GM23338 (cell line): ENCODE results near the gene CCDC183. TPM values are rescaled to one million over a fixed set of nuclear protein-coding genes. Genes with fewer than 3 reads are reported as not detected.

Experiments
- ATAC-seq: fragments of 200-7000 bp; cut with Tn5 transposase; 3 replicates; pipeline ENCODE4 v1.9.1; 2020
- DNase-seq: peaks from one replicate; pipeline ENCODE4 v3.0.0-alpha.2; 2015; ENCODE audit warnings: low spot score
- H2AFZ ChIP-seq: fragments of 200-600 bp; sonication (generic); 2 replicates; pipeline ENCODE4 v1.8.0; 2016; ENCODE audit warnings: antibody characterized with exemption, mild to moderate bottlenecking, moderate library complexity
- H3F3A ChIP-seq: fragments of 200-600 bp; sonication (generic); replicated peaks from 2 replicates; pipeline ENCODE4 v1.8.0; 2017; ENCODE audit warnings: antibody characterized with exemption, mixed run types, low read depth
- H3K27ac ChIP-seq: fragments of 200-600 bp; sonication (generic); 2 replicates; pipeline ENCODE4 v1.6.1; 2016; ENCODE audit warnings: low read depth
- H3K27me3 ChIP-seq: fragments of 200-600 bp; sonication (generic); 2 replicates; pipeline ENCODE4 v1.8.0; 2016; ENCODE audit warnings: mild to moderate bottlenecking, mixed run types, moderate library complexity; ENCODE audit not compliant: insufficient read depth
- H3K36me3 ChIP-seq: fragments of 200-600 bp; sonication (generic); 2 replicates; pipeline ENCODE4 v1.8.0; 2016; ENCODE audit warnings: mild to moderate bottlenecking; ENCODE audit not compliant: insufficient read depth
- H3K4me1 ChIP-seq: fragments of 200-600 bp; sonication (generic); 2 replicates; pipeline ENCODE4 v1.8.0; 2016; ENCODE audit warnings: mild to moderate bottlenecking, moderate library complexity; ENCODE audit not compliant: insufficient read depth
- H3K4me2 ChIP-seq: fragments of 200-600 bp; sonication (generic); 2 replicates; pipeline ENCODE4 v1.7.1; 2017; ENCODE audit warnings: mixed run types
- H3K4me3 ChIP-seq: fragments of 200-600 bp; sonication (generic); 2 replicates; pipeline ENCODE4 v1.6.1; 2016; ENCODE audit warnings: mixed run types
- H3K79me2 ChIP-seq: fragments of 200-600 bp; sonication (generic); replicated peaks from 2 replicates; pipeline ENCODE4 v1.8.0; 2017; ENCODE audit warnings: mild to moderate bottlenecking; ENCODE audit not compliant: insufficient read depth
- H3K9me2 ChIP-seq: fragments of 200-600 bp; sonication (generic); 2 replicates; pipeline ENCODE4 v1.8.0; 2017; ENCODE audit not compliant: insufficient read depth
- H4K20me1 ChIP-seq: fragments of 200-600 bp; sonication (generic); replicated peaks from 2 replicates; pipeline ENCODE4 v1.8.0; 2017; ENCODE audit warnings: mild to moderate bottlenecking; ENCODE audit not compliant: insufficient read depth
- H3K27ac Mint-ChIP-seq: 2 replicates; pipeline ENCODE4 v1.8.0; 2020; ENCODE audit warnings: inconsistent platforms, mild to moderate bottlenecking, moderate library complexity, mixed read lengths
- H3K27me3 Mint-ChIP-seq: 3 replicates; pipeline ENCODE4 v1.8.0; 2022; ENCODE audit warnings: low read depth, mild to moderate bottlenecking, moderate library complexity, mixed read lengths, inconsistent platforms; ENCODE audit not compliant: insufficient read depth, poor library complexity
- H3K36me3 Mint-ChIP-seq: 3 replicates; pipeline ENCODE4 v1.8.0; 2021; ENCODE audit warnings: low read depth, mild to moderate bottlenecking, inconsistent platforms, moderate library complexity, mixed read lengths
- H3K4me1 Mint-ChIP-seq: 3 replicates; pipeline ENCODE4 v1.8.0; 2020; ENCODE audit warnings: mild to moderate bottlenecking, inconsistent platforms, mixed read lengths
- H3K4me3 Mint-ChIP-seq: 3 replicates; pipeline ENCODE4 v1.8.0; 2021; ENCODE audit warnings: moderate library complexity, mild to moderate bottlenecking, inconsistent platforms, mixed read lengths
- H3K9me3 Mint-ChIP-seq: 3 replicates; pipeline ENCODE4 v1.8.0; 2020; ENCODE audit warnings: moderate library complexity, mild to moderate bottlenecking, inconsistent platforms, mixed read lengths
- CREB1 ChIP-seq: fragments of 250-450 bp; sonication (Bioruptor Pico); IDR thresholded peaks from 2 replicates; pipeline ENCODE4 v1.5.0; 2020; ENCODE audit warnings: low read depth, mild to moderate bottlenecking, moderate library complexity
- CTCF ChIP-seq, 2 experiments: fragments of 200-600 bp in 1 of 2; sonication (generic) in 1 of 2; conservative IDR thresholded peaks; 2 replicates each; pipeline versions ENCODE4 v1.5.1 to v1.6.1; 2016 to 2017; ENCODE audit warnings: antibody characterized with exemption in 2 of 2, low read depth in 2 of 2, mild to moderate bottlenecking in 2 of 2, moderate library complexity in 1 of 2
- EZH2 ChIP-seq: fragments of 200-600 bp; sonication (generic); IDR thresholded peaks from one replicate; pipeline ENCODE4 v1.8.0; 2017; ENCODE audit warnings: antibody characterized with exemption, mild to moderate bottlenecking, low read depth; ENCODE audit not compliant: unreplicated experiment
- EZH2phosphoT487 ChIP-seq: fragments of 200-600 bp; sonication (generic); IDR thresholded peaks from one replicate; pipeline ENCODE4 v1.8.1; 2018; ENCODE audit warnings: antibody characterized with exemption; ENCODE audit not compliant: unreplicated experiment
- JUNB ChIP-seq: IDR thresholded peaks from one replicate; pipeline ENCODE4 v1.6.1; 2016; ENCODE audit warnings: antibody characterized with exemption; ENCODE audit not compliant: unreplicated experiment
- NANOG ChIP-seq: IDR thresholded peaks from 2 replicates; pipeline ENCODE4 v1.6.1; 2016; ENCODE audit warnings: antibody characterized with exemption, borderline replicate concordance
- POLR2AphosphoS5 ChIP-seq: IDR thresholded peaks from 2 replicates; pipeline ENCODE4 v1.6.1; 2016; ENCODE audit warnings: antibody characterized with exemption, low read depth
- REST ChIP-seq: IDR thresholded peaks from one replicate; pipeline ENCODE4 v1.6.1; 2018; ENCODE audit warnings: antibody characterized with exemption; ENCODE audit not compliant: unreplicated experiment
- STAT1 ChIP-seq: IDR thresholded peaks from one replicate; pipeline ENCODE4 v1.6.1; 2016; ENCODE audit warnings: antibody characterized with exemption; ENCODE audit not compliant: unreplicated experiment
- ZNF114 ChIP-seq: fragments of 250-450 bp; sonication (Bioruptor Pico); IDR thresholded peaks from 2 replicates; pipeline ENCODE4 v1.5.0; 2020; ENCODE audit warnings: mild to moderate bottlenecking, moderate library complexity
- ZNF331 ChIP-seq: fragments of 250-450 bp; sonication (Bioruptor Pico); IDR thresholded peaks from 2 replicates; pipeline ENCODE4 v1.5.0; 2020; ENCODE audit warnings: low read depth, mild to moderate bottlenecking, moderate library complexity
- ZNF462 ChIP-seq: fragments of 250-450 bp; sonication (Bioruptor Pico); IDR thresholded peaks from 2 replicates; pipeline ENCODE4 v1.5.0; 2020; ENCODE audit warnings: mild to moderate bottlenecking, moderate library complexity
- polyA plus RNA-seq: library from polyadenylated mRNA; unstranded; fragments of >200 nt; fragmentation: Nextera tagmentation; extraction: Ambion mirVana; gene quantifications from 2 replicates; pipeline ENCODE4 v1.2.1, GENCODE V29; 2016
- total RNA-seq: library from RNA; depleted of rRNA; stranded (reverse); fragments of >200 nt; shearing (Covaris generic); gene quantifications from 2 replicates; pipeline ENCODE4 v1.2.3, GENCODE V29; 2014

CCDC183 gene
- total and polyA plus RNA-seq, 2 experiments from 2014 or later = 1.1 to 1.2 TPM

- TF ChIP-seq CTCF (conservative IDR thresholded peaks at IDR 0.05; ENCODE audit: low read depth in 2 of 2) = no peak
- no peak for TF ChIP-seq STAT1
- no peak for TF ChIP-seq JUNB
- TF ChIP-seq ZNF114 (CRISPR knock-in tag) = no peak
- no peak for TF ChIP-seq ZNF462 (CRISPR knock-in tag)
Measured at GRCh38 chr9:136756836-136757235, 39.3 kb upstream of the CCDC183 start (continued).

GRCh38 chr9:136757328-136757727 is 38.8 kb upstream of the CCDC183 start:
- Mint-ChIP-seq H3K27me3 (peaks cover 7% of the 10 kb centered on the region), H3K27ac (no peak overlapping the region), H3K9me3 (peaks cover 18% of the 10 kb centered on the region), H3K4me1 (peaks cover 11% of the 10 kb centered on the region), H3K4me3 (no peak overlapping the region), H3K36me3 (peaks cover 2% of the 10 kb centered on the region; the same call in 2 of the 3 replicates)
- Histone ChIP-seq H3K4me1 (no peaks in the 10 kb centered on the region), H3K79me2 (no peaks in the 10 kb centered on the region), H4K20me1 (no peaks in the 10 kb centered on the region), H3K27me3 (no peaks in the 10 kb centered on the region), H3K27ac (no peak overlapping the region), H3K4me2 (no peak overlapping the region), H3K4me3 (no peak overlapping the region), H2AFZ (no peak overlapping the region), H3K9me2 (no peaks in the 10 kb centered on the region), H3F3A (0 out of 2 replicates have a peak, but pooled peaks cover 2% of the 10 kb centered on the region), H3K36me3 (no peaks in the 10 kb centered on the region)
- no peak for DNase-seq
- TF ChIP-seq ZNF114 (CRISPR knock-in tag) = no peak
- no peak for TF ChIP-seq NANOG
- no peak for TF ChIP-seq EZH2
- TF ChIP-seq CREB1 (CRISPR knock-in tag) = no peak
- TF ChIP-seq EZH2phosphoT487 = no peak
- TF ChIP-seq ZNF331 (CRISPR knock-in tag) = no peak
- TF ChIP-seq POLR2AphosphoS5 = no peak
- TF ChIP-seq REST = no peak
- TF ChIP-seq JUNB = no peak
- no peak for ATAC-seq
